Activated B cell treated with CpG ODN at 0.5 μM for 24 hours (primary cell): ENCODE measurements around the gene ATP5ME. TPM values are rescaled to one million over a fixed set of nuclear protein-coding genes. Genes with fewer than 3 reads are reported as not detected.
A peak's percentile ranks its signal among the peaks of the same experiment; 100 is the strongest.

Source experiments
- ATAC-seq: fragments of 200-7000 bp; cut with Tn5 transposase; one replicate; pipeline ENCODE4 v1.10.0; 2021; ENCODE audit warnings: low read depth, mild to moderate bottlenecking, moderate library complexity
- CTCF ChIA-PET: fragments of 350-600 bp; sonication (Branson Sonifier 250); formaldehyde crosslinking; loops from one replicate; lab custom pipeline; 2021; ENCODE audit warnings: antibody characterized with exemption; lab: Charles Lee
- POLR2A ChIA-PET: fragments of 350-600 bp; sonication (Branson Sonifier 250); formaldehyde crosslinking; loops from one replicate; lab custom pipeline; 2021; ENCODE audit warnings: antibody characterized with exemption; lab: Charles Lee
- DNase-seq: peaks from one replicate; pipeline ENCODE4 v3.0.0; 2022
- H3K27ac Mint-ChIP-seq: one replicate; pipeline ENCODE4 v1.8.0; 2020; ENCODE audit warnings: mixed read lengths
- H3K27me3 Mint-ChIP-seq: one replicate; pipeline ENCODE4 v1.8.0; 2021; ENCODE audit warnings: mixed read lengths
- H3K36me3 Mint-ChIP-seq: one replicate; pipeline ENCODE4 v1.8.0; 2021; ENCODE audit warnings: low read depth, mixed read lengths
- H3K4me1 Mint-ChIP-seq: one replicate; pipeline ENCODE4 v1.8.0; 2021; ENCODE audit warnings: mixed read lengths
- H3K4me3 Mint-ChIP-seq: one replicate; pipeline ENCODE4 v1.8.0; 2020; ENCODE audit warnings: mild to moderate bottlenecking, mixed read lengths
- H3K9me3 Mint-ChIP-seq: one replicate; pipeline ENCODE4 v1.8.0; 2020; ENCODE audit warnings: mixed read lengths
- intact Hi-C: fragments of 100-400 bp; cut with micrococcal nuclease; formaldehyde crosslinking; loops from one replicate; pipeline ENCODE4 v1.15.1; 2024
- total RNA-seq: library from RNA; stranded (reverse); gene quantifications from 2 replicates; pipeline ENCODE4 v1.2.3, GENCODE V29; 2022
- TF ChIP-seq, protein P1 (sequence below): fragments of 200-600 bp; IDR thresholded peaks from one replicate; pipeline ENCODE4 v1.8.0; 2022; ENCODE audit warnings: antibody characterized with exemption, mild to moderate bottlenecking

Gene ATP5ME
- total RNA-seq, 1 donor from 2014 or later = 152 TPM

DNA sequence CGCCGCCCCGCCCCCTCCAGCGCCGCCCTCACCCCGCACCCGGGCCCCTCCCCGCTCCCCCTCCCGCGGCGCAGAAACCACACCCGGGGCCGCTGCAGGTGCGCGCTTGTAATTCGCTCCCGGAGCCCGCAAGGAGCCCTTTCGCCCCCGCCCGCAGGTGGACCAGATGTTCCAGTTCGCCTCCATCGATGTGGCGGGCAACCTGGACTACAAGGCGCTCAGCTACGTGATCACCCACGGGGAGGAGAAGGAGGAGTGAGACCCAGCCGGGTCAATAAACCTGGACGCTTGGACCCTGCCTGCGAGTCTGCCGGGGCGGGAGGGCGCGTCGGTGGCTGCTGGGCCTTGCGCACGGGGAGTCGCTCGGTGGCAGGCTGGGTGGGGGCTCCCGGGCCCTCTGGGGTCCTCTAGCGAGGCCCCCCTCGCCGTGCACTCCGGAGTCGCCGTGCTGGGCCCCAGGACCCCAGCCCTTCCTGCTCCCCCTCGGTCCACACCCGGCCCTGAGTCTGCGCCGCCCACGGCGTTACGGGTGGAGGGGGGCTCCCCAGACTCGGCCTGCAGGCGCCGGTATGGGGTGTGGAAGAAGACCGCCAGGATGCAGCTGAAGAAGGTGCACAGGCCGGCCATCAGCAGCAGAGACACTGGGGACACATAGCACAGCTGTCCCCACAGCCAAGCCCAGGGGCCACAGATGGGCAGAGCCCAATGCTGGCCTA lies 7.8 kb upstream of the ATP5ME start:
- Mint-ChIP-seq H3K4me3 (peak overlapping the region; percentile 19), H3K27me3 (no peaks in the 10 kb centered on the region), H3K9me3 (no peaks in the 10 kb centered on the region), H3K27ac (no peak overlapping the region), H3K36me3 (no peaks in the 10 kb centered on the region), H3K4me1 (peaks cover 21% of the 10 kb centered on the region)
- ATAC-seq = peak; percentile 4
- no peak for DNase-seq
- TF ChIP-seq, protein P1, sequence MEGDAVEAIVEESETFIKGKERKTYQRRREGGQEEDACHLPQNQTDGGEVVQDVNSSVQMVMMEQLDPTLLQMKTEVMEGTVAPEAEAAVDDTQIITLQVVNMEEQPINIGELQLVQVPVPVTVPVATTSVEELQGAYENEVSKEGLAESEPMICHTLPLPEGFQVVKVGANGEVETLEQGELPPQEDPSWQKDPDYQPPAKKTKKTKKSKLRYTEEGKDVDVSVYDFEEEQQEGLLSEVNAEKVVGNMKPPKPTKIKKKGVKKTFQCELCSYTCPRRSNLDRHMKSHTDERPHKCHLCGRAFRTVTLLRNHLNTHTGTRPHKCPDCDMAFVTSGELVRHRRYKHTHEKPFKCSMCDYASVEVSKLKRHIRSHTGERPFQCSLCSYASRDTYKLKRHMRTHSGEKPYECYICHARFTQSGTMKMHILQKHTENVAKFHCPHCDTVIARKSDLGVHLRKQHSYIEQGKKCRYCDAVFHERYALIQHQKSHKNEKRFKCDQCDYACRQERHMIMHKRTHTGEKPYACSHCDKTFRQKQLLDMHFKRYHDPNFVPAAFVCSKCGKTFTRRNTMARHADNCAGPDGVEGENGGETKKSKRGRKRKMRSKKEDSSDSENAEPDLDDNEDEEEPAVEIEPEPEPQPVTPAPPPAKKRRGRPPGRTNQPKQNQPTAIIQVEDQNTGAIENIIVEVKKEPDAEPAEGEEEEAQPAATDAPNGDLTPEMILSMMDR = no peak
- intact Hi-C loops = no loop called here
- CTCF ChIA-PET = no interaction called here
- POLR2A ChIA-PET = interaction anchor here (0.9 to 1.2 kb wide), 2 partner anchors 10 to 17 kb away, joined by 3 to 9 read pairs; no protein-coding TSS in a partner anchor

DNA sequence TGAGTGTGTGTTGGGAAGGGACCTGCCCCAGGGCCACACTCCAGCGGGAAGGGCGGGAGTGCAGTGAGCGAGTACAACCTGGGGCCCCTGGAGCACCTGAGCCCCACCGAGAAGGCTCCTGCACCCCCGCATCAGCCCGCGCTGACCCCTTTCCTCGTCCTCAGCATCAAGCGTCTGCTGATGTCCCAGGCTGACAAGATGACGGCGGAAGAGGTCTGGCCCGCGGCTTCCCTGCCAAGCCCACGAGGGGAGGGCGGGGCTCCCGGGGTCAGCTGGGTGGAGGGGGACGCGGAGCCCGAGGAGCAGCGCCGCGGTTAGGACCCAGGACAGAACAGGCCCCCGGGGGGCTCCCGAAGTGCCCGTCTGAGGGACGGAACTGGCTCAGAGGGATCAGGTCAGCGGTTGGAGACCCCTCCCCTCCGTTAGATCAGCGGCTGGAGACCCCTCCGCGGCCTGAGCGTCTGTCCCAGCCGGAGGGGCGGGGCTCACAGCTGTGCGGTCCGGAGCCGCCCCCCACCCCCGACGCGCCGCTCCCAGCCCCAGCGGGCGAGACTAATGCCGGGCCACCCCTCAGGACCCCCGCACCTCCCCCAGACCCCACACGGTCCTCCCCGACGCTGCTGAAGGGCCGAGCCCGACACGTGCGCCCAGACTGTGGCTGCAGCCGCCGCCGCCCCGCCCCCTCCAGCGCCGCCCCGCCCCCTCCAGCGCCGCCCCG lies 7.0 kb upstream of the ATP5ME start:
- ChIA-PET CTCF (no interaction called here), POLR2A (interaction anchor here (0.6 to 1.2 kb wide), 6 partner anchors 10 to 24 kb away, joined by 3 to 6 read pairs (median 3); partner anchors contain the start of gene PCGF3)
- H3K36me3 Mint-ChIP-seq = no peaks in the 10 kb centered on the region
- DNase-seq = peak; percentile 54
- TF ChIP-seq, protein P1 = no peak
- peak overlapping the region; percentile 30 for H3K27ac Mint-ChIP-seq
- H3K9me3 Mint-ChIP-seq = no peaks in the 10 kb centered on the region
- H3K4me3 Mint-ChIP-seq = peak overlapping the region; percentile 66
- intact Hi-C loops = no loop called here
- peak; percentile 63 for ATAC-seq
- H3K27me3 Mint-ChIP-seq = no peaks in the 10 kb centered on the region
- H3K4me1 Mint-ChIP-seq = peaks cover 29% of the 10 kb centered on the region

DNA sequence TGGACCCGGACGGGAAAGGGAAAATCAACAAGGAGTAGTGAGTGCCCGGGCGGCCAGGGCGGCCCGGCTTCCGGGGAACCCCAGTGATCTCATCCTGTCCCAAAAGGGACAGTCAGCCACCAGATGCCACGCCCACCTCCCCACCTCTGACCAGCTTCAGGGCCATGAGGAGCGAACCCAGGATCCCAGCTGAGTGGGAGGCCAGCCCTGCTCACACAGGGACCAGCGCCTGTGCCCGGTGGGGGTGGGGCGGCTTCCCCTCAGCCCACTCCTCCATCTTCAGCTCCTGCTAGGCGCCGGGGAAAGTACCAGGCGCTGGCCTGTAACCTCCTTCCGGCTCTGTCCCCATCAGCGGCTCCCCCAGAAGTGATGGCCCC lies 6.5 kb upstream of the ATP5ME start:
- Mint-ChIP-seq H3K4me1 (peaks cover 34% of the 10 kb centered on the region), H3K36me3 (no peaks in the 10 kb centered on the region), H3K4me3 (peak overlapping the region; percentile 66), H3K27ac (peak overlapping the region; percentile 30), H3K9me3 (no peaks in the 10 kb centered on the region), H3K27me3 (no peaks in the 10 kb centered on the region)
- ChIA-PET CTCF (no interaction called here), POLR2A (interaction anchor here (0.7 to 1.2 kb wide), 5 partner anchors 10 to 25 kb away, joined by 3 to 4 read pairs (median 3); partner anchors contain the start of gene PCGF3)
- ATAC-seq (peak; percentile 1), DNase-seq (no peak)
- TF ChIP-seq, protein P1 = no peak
- intact Hi-C loops = no loop called here

DNA sequence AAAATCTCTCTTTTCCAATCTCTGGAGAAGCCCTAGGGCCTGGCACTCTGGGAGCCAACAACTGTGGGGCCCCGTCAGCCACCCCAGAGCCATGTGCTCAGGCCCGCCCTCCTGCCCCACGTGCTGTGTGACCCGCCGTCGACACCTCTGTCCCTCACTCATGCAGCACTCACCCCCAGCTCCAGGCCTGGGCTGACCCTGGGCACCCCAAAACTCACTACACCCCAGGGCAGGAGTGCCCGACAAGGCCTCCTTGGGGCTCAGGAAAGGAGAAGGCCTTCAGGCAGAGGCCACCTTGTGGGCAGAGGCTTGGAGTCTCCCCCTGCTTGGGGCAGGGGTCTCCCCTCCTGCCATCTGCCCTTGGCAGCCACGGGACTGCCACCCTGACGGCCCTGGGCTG lies 6.0 kb upstream of the ATP5ME start:
- H3K4me1 Mint-ChIP-seq = peaks cover 39% of the 10 kb centered on the region
- no peak overlapping the region for H3K27ac Mint-ChIP-seq
- no peaks in the 10 kb centered on the region for H3K27me3 Mint-ChIP-seq
- H3K4me3 Mint-ChIP-seq = no peak overlapping the region
- no peaks in the 10 kb centered on the region for H3K9me3 Mint-ChIP-seq
- TF ChIP-seq, protein P1 = no peak
- no peak for DNase-seq
- ChIA-PET POLR2A (interaction anchor here (0.9 to 1.1 kb wide), 3 partner anchors 9 to 16 kb away, joined by 3 to 4 read pairs (median 3); no protein-coding TSS in a partner anchor), CTCF (no interaction called here)
- no peaks in the 10 kb centered on the region for H3K36me3 Mint-ChIP-seq
- ATAC-seq = no peak
- intact Hi-C loops = no loop called here

DNA sequence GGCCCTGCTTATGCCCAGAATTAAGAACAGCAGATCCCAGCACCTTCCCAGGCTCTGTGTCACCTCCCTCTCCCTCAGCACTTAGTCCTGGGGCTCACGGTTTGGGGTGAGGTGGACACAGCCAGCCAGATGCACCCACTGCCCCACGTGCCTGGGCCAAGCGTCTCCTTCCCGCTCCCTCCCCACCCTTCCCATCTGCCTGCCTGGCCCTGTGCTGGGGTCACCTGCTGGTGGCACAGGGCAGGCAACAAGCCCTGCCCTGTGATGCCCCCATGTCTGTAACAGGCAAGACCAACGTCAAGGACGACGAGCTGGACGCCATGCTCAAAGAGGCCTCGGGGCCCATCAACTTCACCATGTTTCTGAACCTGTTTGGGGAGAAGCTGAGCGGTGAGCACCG lies 5.6 kb upstream of the ATP5ME start:
- ChIA-PET POLR2A (no interaction called here), CTCF (no interaction called here)
- TF ChIP-seq, protein P1 = no peak
- ATAC-seq = no peak
- Mint-ChIP-seq H3K4me3 (no peak overlapping the region), H3K9me3 (no peaks in the 10 kb centered on the region), H3K4me1 (peaks cover 39% of the 10 kb centered on the region), H3K36me3 (no peaks in the 10 kb centered on the region), H3K27me3 (no peaks in the 10 kb centered on the region), H3K27ac (no peak overlapping the region)
- intact Hi-C loops = no loop called here
- DNase-seq = no peak
